ENCODE results near the gene HNRNPM.

Gene HNRNPM, protein sequence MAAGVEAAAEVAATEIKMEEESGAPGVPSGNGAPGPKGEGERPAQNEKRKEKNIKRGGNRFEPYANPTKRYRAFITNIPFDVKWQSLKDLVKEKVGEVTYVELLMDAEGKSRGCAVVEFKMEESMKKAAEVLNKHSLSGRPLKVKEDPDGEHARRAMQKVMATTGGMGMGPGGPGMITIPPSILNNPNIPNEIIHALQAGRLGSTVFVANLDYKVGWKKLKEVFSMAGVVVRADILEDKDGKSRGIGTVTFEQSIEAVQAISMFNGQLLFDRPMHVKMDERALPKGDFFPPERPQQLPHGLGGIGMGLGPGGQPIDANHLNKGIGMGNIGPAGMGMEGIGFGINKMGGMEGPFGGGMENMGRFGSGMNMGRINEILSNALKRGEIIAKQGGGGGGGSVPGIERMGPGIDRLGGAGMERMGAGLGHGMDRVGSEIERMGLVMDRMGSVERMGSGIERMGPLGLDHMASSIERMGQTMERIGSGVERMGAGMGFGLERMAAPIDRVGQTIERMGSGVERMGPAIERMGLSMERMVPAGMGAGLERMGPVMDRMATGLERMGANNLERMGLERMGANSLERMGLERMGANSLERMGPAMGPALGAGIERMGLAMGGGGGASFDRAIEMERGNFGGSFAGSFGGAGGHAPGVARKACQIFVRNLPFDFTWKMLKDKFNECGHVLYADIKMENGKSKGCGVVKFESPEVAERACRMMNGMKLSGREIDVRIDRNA

DNA sequence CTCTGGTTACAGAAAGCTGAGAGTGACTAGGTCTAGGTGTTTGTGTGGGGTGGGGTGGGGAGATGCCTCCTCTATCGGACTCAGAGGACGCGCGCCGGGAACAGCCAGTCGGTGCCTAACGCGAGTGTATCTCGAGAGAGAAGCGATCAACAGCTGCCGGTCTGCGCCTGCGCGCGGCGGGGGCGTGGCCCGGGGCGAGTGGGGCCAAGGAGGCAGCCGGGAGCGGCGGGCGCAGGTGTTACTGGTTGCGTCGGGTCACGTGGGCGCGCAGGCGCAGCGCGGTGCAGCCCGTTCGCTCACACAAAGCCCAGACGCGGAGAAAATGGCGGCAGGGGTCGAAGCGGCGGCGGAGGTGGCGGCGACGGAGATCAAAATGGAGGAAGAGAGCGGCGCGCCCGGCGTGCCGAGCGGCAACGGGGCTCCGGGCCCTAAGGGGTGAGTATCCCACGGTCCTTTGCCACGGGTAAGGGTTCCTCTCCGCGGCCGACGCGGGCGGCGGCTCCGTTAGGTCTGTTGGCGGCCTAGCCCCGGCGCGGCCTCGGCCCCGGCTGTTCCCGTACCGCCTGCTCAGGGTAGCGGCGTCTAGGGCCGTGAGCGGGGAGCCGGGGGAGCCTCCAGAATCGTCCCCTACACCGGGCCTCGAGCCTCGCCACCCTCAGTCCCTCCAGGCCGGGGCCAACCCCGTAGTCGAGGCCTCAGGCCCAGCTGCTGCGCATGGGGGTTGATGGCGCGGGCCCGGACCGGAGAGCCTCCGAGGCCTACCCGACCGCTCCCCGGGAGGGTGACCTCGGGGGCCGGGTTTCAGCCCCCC, at the start of gene HNRNPM:
HNRNPM (plus strand) TSS at position 299 of the 811 bp plus-strand sequence; CDS start at position 323, 24 bp downstream.
- peak within 1 kb of the TSS; percentile 98 for H2AFZ ChIP-seq (ENCODE audit: low read depth, low read length)
- peak within 1 kb of the TSS; percentile 97 for H3K4me3 ChIP-seq (ENCODE audit: low read length)
- peak within 1 kb of the TSS; percentile 97 for H3K4me2 ChIP-seq (ENCODE audit: low read length)
- no peaks in the 10 kb centered on the region for H3K27me3 ChIP-seq (ENCODE audit: low read depth, low read length)
- TF ChIP-seq, protein P1, sequence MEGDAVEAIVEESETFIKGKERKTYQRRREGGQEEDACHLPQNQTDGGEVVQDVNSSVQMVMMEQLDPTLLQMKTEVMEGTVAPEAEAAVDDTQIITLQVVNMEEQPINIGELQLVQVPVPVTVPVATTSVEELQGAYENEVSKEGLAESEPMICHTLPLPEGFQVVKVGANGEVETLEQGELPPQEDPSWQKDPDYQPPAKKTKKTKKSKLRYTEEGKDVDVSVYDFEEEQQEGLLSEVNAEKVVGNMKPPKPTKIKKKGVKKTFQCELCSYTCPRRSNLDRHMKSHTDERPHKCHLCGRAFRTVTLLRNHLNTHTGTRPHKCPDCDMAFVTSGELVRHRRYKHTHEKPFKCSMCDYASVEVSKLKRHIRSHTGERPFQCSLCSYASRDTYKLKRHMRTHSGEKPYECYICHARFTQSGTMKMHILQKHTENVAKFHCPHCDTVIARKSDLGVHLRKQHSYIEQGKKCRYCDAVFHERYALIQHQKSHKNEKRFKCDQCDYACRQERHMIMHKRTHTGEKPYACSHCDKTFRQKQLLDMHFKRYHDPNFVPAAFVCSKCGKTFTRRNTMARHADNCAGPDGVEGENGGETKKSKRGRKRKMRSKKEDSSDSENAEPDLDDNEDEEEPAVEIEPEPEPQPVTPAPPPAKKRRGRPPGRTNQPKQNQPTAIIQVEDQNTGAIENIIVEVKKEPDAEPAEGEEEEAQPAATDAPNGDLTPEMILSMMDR (IDR thresholded peaks at IDR 0.05; ENCODE audit: low read depth, low read length), result no peak
- no peak for TF ChIP-seq EZH2phosphoT487 (IDR thresholded peaks at IDR 0.05; ENCODE audit: low read depth)
- H3K36me3 ChIP-seq (replicated peaks; ENCODE audit: low read depth, low read length), result peaks cover 23% of the 10 kb centered on the region
- no peaks in the 10 kb centered on the region for H3K9me3 ChIP-seq (ENCODE audit: insufficient read depth, low read length)
- peaks cover 51% of the 10 kb centered on the region for H3K79me2 ChIP-seq (ENCODE audit: low read length)
- H4K20me1 ChIP-seq (ENCODE audit: insufficient read depth, low read length), result peaks cover 44% of the 10 kb centered on the region
- peak within 1 kb of the TSS; percentile 98 for H3K9ac ChIP-seq (ENCODE audit: low read length)
- H3K27ac ChIP-seq (ENCODE audit: low read length), result peak within 1 kb of the TSS; percentile 78
- peaks cover 36% of the 10 kb centered on the region for H3K4me1 ChIP-seq (ENCODE audit: low read length)

DNA sequence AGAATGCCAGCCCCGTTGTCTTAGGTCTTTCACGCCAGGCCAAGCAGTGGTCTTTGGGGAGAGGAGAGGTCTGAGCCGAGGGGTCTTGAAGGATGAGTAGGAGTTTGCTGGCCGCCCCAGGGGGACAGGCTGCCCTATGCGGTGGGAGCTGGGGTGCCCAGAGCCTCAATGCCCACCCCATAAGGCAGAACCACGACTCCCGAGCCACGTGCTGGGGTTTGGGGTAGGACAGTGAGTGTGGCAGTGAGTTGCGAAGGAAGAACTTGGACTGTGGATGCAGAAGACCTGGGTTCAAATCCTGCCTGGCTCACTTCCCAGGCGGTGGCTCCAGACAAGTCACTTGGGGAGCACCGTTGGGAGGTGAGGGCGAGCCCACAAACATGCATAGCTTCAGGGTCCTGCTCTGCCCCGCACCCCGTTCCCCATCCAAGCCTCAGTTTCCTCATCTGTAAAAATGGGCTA, 49.1 kb upstream of the HNRNPM start:
- peaks cover 5% of the 10 kb centered on the region for H3K4me1 ChIP-seq (ENCODE audit: low read length)
- H3K9me3 ChIP-seq (ENCODE audit: insufficient read depth, low read length), result no peaks in the 10 kb centered on the region
- H4K20me1 ChIP-seq (ENCODE audit: insufficient read depth, low read length), result peaks cover 68% of the 10 kb centered on the region
- H3K9ac ChIP-seq (ENCODE audit: low read length), result no peak overlapping the region
- no peak overlapping the region for H3K27ac ChIP-seq (ENCODE audit: low read length)
- TF ChIP-seq, protein P1 (IDR thresholded peaks at IDR 0.05; ENCODE audit: low read depth, low read length), result no peak
- TF ChIP-seq EZH2phosphoT487 (IDR thresholded peaks at IDR 0.05; ENCODE audit: low read depth), result no peak
- H3K27me3 ChIP-seq (ENCODE audit: low read depth, low read length), result no peaks in the 10 kb centered on the region
- H3K36me3 ChIP-seq (replicated peaks; ENCODE audit: low read depth, low read length), result peaks cover 4% of the 10 kb centered on the region
- peaks cover 66% of the 10 kb centered on the region for H3K79me2 ChIP-seq (ENCODE audit: low read length)
- no peak overlapping the region for H3K4me3 ChIP-seq (ENCODE audit: low read length)
- H3K4me2 ChIP-seq (ENCODE audit: low read length), result no peak overlapping the region
- no peak overlapping the region for H2AFZ ChIP-seq (ENCODE audit: low read depth, low read length)

DNA sequence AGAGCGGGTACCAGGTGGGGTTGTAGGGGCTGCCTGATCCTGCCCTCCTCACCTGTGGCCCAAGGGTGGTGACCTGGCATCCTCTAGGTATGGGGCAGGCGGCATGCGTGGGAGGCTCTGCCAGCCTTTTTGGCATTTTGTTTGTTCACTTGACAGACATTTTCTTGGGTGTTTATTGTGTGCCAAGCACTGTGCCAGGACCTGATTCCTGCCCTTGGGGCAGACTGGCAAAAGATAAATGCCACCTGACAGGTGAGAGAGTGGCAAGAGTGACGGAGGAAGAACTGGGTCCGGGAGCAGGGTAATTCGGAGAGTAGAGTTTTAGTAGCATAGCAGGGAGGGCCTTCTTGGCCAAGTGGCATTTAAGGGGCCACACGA, 48.6 kb upstream of the HNRNPM start:
- no peak overlapping the region for H3K9ac ChIP-seq (ENCODE audit: low read length)
- H3K36me3 ChIP-seq (replicated peaks; ENCODE audit: low read depth, low read length), result peaks cover 4% of the 10 kb centered on the region
- no peaks in the 10 kb centered on the region for H3K9me3 ChIP-seq (ENCODE audit: insufficient read depth, low read length)
- no peak overlapping the region for H3K4me2 ChIP-seq (ENCODE audit: low read length)
- no peak overlapping the region for H2AFZ ChIP-seq (ENCODE audit: low read depth, low read length)
- peaks cover 64% of the 10 kb centered on the region for H4K20me1 ChIP-seq (ENCODE audit: insufficient read depth, low read length)
- H3K27me3 ChIP-seq (ENCODE audit: low read depth, low read length), result no peaks in the 10 kb centered on the region
- H3K27ac ChIP-seq (ENCODE audit: low read length), result no peak overlapping the region
- peaks cover 2% of the 10 kb centered on the region for H3K4me1 ChIP-seq (ENCODE audit: low read length)
- H3K79me2 ChIP-seq (ENCODE audit: low read length), result peaks cover 63% of the 10 kb centered on the region
- H3K4me3 ChIP-seq (ENCODE audit: low read length), result no peak overlapping the region
- TF ChIP-seq, protein P1 (IDR thresholded peaks at IDR 0.05; ENCODE audit: low read depth, low read length), result no peak
- no peak for TF ChIP-seq EZH2phosphoT487 (IDR thresholded peaks at IDR 0.05; ENCODE audit: low read depth)
